Neural cell (in vitro differentiated cells): ENCODE results near the gene RCAN3. TPM values are rescaled to one million over a fixed set of nuclear protein-coding genes. Genes with fewer than 3 reads are reported as not detected.

Experiments
- H2AFZ ChIP-seq: fragments of 200-600, 300-800 bp; sonication (generic), shearing (Covaris generic); 2 replicates; pipeline ENCODE4 v1.6.0; 2014; ENCODE audit warnings: low read depth, mild to moderate bottlenecking, antibody characterized with exemption, low read length, moderate library complexity
- H3F3A ChIP-seq: fragments of 200-600 bp; shearing (Covaris generic); 2 replicates; pipeline ENCODE4 v1.6.1; 2016; ENCODE audit warnings: mild to moderate bottlenecking, moderate library complexity, mixed read lengths, antibody characterized with exemption, low read length; ENCODE audit not compliant: insufficient read depth, poor library complexity, severe bottlenecking
- H3K27ac ChIP-seq: fragments of 200-600, 300-800 bp; sonication (generic), shearing (Covaris generic); 2 replicates; pipeline ENCODE4 v1.5.1; 2014; ENCODE audit warnings: mild to moderate bottlenecking, low read length, moderate library complexity
- H3K27me3 ChIP-seq: fragments of 300-800, 200-600 bp; sonication (generic), shearing (Covaris generic); 2 replicates; pipeline ENCODE4 v1.6.0; 2014; ENCODE audit warnings: mild to moderate bottlenecking, low read depth, low read length, moderate library complexity; ENCODE audit not compliant: insufficient read depth
- H3K36me3 ChIP-seq: fragments of 300-800, 200-600 bp; sonication (generic), shearing (Covaris generic); 2 replicates; pipeline ENCODE4 v1.5.1; 2014; ENCODE audit warnings: mild to moderate bottlenecking, antibody characterized with exemption, low read length, moderate library complexity; ENCODE audit not compliant: insufficient read depth
- H3K4me2 ChIP-seq: fragments of 300-800, 200-600 bp; sonication (generic), shearing (Covaris generic); 2 replicates; pipeline ENCODE4 v1.6.0; 2014; ENCODE audit warnings: mild to moderate bottlenecking, low read length
- H3K4me3 ChIP-seq: fragments of 300-800, 200-600 bp; sonication (generic), shearing (Covaris generic); 2 replicates; pipeline ENCODE4 v1.5.1; 2014; ENCODE audit warnings: mild to moderate bottlenecking, low read length, moderate library complexity
- H3K79me2 ChIP-seq: fragments of 200-600 bp; shearing (Covaris generic); replicated peaks from 2 replicates; pipeline ENCODE4 v1.6.0; 2014; ENCODE audit warnings: mild to moderate bottlenecking, low read length, moderate library complexity; ENCODE audit not compliant: insufficient read depth
- H3K9ac ChIP-seq: fragments of 300-800, 200-600 bp; sonication (generic), shearing (Covaris generic); 2 replicates; pipeline ENCODE4 v1.6.1; 2016; ENCODE audit warnings: mild to moderate bottlenecking, low read length, mixed read lengths
- H3K9me2 ChIP-seq: fragments of 200-600 bp; shearing (Covaris generic); 2 replicates; pipeline ENCODE4 v1.6.1; 2016; ENCODE audit warnings: mild to moderate bottlenecking, low read length, mixed read lengths; ENCODE audit not compliant: insufficient read depth
- H3K9me3 ChIP-seq: fragments of 200-600, 300-800 bp; sonication (generic), shearing (Covaris generic); 2 replicates; pipeline ENCODE4 v1.6.1; 2016; ENCODE audit warnings: mild to moderate bottlenecking, mixed run types, low read length, moderate library complexity, mixed read lengths
- H4K20me1 ChIP-seq: fragments of 200-600 bp; shearing (Covaris generic); 2 replicates; pipeline ENCODE4 v1.6.1; 2016; ENCODE audit warnings: mild to moderate bottlenecking, mixed run types; ENCODE audit not compliant: insufficient read depth
- CTCF ChIP-seq: fragments of 450-650 bp; IDR thresholded peaks from 2 replicates; pipeline ENCODE4 v1.5.1; 2014; ENCODE audit warnings: antibody characterized with exemption, mild to moderate bottlenecking, moderate library complexity; ENCODE audit not compliant: poor library complexity, severe bottlenecking
- EP300 ChIP-seq: fragments of 450-650 bp; conservative IDR thresholded peaks from 2 replicates; pipeline ENCODE4 v1.6.1; 2014; ENCODE audit warnings: antibody characterized with exemption, mild to moderate bottlenecking, moderate library complexity; ENCODE audit not compliant: poor library complexity, severe bottlenecking
- EZH2 ChIP-seq: fragments of 200-600, 300-800 bp; shearing (Covaris generic), sonication (generic); IDR thresholded peaks from 2 replicates; pipeline ENCODE4 v1.6.1; 2014; ENCODE audit warnings: antibody characterized with exemption, low read length, borderline replicate concordance, mild to moderate bottlenecking; ENCODE audit not compliant: insufficient read depth, poor library complexity, severe bottlenecking
- MXI1 ChIP-seq: fragments of 450-650 bp; conservative IDR thresholded peaks from 2 replicates; pipeline ENCODE4 v1.6.1; 2014; ENCODE audit warnings: antibody characterized with exemption, mild to moderate bottlenecking; ENCODE audit not compliant: poor library complexity, severe bottlenecking
- POLR2AphosphoS5 ChIP-seq: IDR thresholded peaks from 2 replicates; pipeline ENCODE4 v1.6.1; 2012
- RAD21 ChIP-seq: fragments of 450-650 bp; conservative IDR thresholded peaks from 2 replicates; pipeline ENCODE4 v1.6.1; 2014; ENCODE audit warnings: antibody characterized with exemption, mild to moderate bottlenecking, moderate library complexity
- SMC3 ChIP-seq: fragments of 450-650 bp; conservative IDR thresholded peaks from 2 replicates; pipeline ENCODE4 v1.6.1; 2014; ENCODE audit warnings: antibody characterized with exemption, mild to moderate bottlenecking, moderate library complexity; ENCODE audit not compliant: poor library complexity
- TAF1 ChIP-seq: IDR thresholded peaks from 2 replicates; pipeline ENCODE4 v1.6.1; 2012; ENCODE audit warnings: low read depth
- polyA plus RNA-seq: library from polyadenylated mRNA; depleted of rRNA; stranded (reverse); fragments of >200 nt; gene quantifications from 2 replicates; pipeline ENCODE4 v1.2.3, GENCODE V29; 2014
- TF ChIP-seq, protein P1 (sequence below): IDR thresholded peaks from 2 replicates; pipeline ENCODE4 v1.6.1; 2012; ENCODE audit warnings: borderline replicate concordance

RCAN3 gene
- polyA plus RNA-seq, 1 donor from 2014 or later, result 31.4 TPM

DNA sequence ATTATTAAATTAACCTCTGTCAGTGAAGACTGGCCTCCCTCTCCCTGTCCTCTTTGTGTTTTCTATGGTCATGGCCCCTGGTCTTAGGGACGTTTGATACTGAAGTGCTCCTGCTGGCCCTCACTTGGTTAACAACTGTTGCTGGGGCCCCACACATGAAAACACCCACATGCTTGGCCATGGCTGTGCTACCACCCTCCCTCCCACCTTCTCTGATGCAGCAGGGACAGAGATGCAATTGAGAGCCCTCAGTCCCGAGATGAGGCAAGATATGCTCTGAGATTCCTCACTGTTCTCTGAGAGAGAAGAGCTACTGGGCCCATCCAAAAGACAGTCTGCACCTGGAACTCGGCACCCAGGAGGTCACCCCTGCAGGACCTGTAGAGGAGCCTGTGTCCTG lies 86.6 kb downstream of the RCAN3 start:
- Histone ChIP-seq H4K20me1 (no peaks in the 10 kb centered on the region), H3K79me2 (no peaks in the 10 kb centered on the region), H3K9me3 (no peaks in the 10 kb centered on the region), H3K27me3 (no peaks in the 10 kb centered on the region), H3K36me3 (no peaks in the 10 kb centered on the region), H2AFZ (no peak overlapping the region), H3K27ac (no peak overlapping the region), H3K9ac (no peak overlapping the region), H3K4me3 (no peak overlapping the region), H3F3A (no peaks in the 10 kb centered on the region), H3K4me2 (no peak overlapping the region), H3K9me2 (no peaks in the 10 kb centered on the region)
- no peak for TF ChIP-seq RAD21
- no peak for TF ChIP-seq CTCF
- TF ChIP-seq EZH2, result no peak
- TF ChIP-seq, protein P1, sequence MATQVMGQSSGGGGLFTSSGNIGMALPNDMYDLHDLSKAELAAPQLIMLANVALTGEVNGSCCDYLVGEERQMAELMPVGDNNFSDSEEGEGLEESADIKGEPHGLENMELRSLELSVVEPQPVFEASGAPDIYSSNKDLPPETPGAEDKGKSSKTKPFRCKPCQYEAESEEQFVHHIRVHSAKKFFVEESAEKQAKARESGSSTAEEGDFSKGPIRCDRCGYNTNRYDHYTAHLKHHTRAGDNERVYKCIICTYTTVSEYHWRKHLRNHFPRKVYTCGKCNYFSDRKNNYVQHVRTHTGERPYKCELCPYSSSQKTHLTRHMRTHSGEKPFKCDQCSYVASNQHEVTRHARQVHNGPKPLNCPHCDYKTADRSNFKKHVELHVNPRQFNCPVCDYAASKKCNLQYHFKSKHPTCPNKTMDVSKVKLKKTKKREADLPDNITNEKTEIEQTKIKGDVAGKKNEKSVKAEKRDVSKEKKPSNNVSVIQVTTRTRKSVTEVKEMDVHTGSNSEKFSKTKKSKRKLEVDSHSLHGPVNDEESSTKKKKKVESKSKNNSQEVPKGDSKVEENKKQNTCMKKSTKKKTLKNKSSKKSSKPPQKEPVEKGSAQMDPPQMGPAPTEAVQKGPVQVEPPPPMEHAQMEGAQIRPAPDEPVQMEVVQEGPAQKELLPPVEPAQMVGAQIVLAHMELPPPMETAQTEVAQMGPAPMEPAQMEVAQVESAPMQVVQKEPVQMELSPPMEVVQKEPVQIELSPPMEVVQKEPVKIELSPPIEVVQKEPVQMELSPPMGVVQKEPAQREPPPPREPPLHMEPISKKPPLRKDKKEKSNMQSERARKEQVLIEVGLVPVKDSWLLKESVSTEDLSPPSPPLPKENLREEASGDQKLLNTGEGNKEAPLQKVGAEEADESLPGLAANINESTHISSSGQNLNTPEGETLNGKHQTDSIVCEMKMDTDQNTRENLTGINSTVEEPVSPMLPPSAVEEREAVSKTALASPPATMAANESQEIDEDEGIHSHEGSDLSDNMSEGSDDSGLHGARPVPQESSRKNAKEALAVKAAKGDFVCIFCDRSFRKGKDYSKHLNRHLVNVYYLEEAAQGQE, result no peak
- no peak for TF ChIP-seq POLR2AphosphoS5
- no peak for TF ChIP-seq MXI1
- no peak for TF ChIP-seq TAF1
- TF ChIP-seq EP300, result no peak
- no peak for TF ChIP-seq SMC3

Other genes starting within 250 kb of the RCAN3 start
- gene GRHL3, start 183.5 kb upstream of the RCAN3 start, polyA plus RNA-seq, result not detected in 2 replicates
- gene STPG1, start 89.1 kb upstream of the RCAN3 start, polyA plus RNA-seq, result 0.89 and 2.2 TPM in 2 replicates
- gene NIPAL3, start 87.0 kb upstream of the RCAN3 start, polyA plus RNA-seq, result 9.6 and 11.6 TPM in 2 replicates
- gene NCMAP, start 53.3 kb downstream of the RCAN3 start, polyA plus RNA-seq, result not detected in 2 replicates
- 37.1 and 38.7 TPM in 2 replicates for gene SRRM1, start 140.5 kb downstream of the RCAN3 start, polyA plus RNA-seq
- 115 and 133 TPM in 2 replicates for gene CLIC4, start 242.6 kb downstream of the RCAN3 start, polyA plus RNA-seq